RWPE2 (cell line): Measurements from ENCODE around the gene LILRB1.
"Not testable (repeated sequence)": the region's sequence is repeated elsewhere in the genome, so short reads cannot be mapped to it uniquely, and the experiment has no call there.

Source experiments
- ATAC-seq: fragments of 200-7000 bp; cut with Tn5 transposase; 3 replicates; pipeline ENCODE4 v1.9.1; 2021; ENCODE audit warnings: low read depth
- DNase-seq: peaks from one replicate; pipeline ENCODE4 v3.0.0-alpha.2; 2020; ENCODE audit warnings: low spot score
- H3K27ac ChIP-seq: fragments of 450-650 bp; 2 replicates; pipeline ENCODE4 v1.5.1; 2017; ENCODE audit warnings: mild to moderate bottlenecking; ENCODE audit not compliant: poor library complexity, severe bottlenecking
- H3K27me3 ChIP-seq: fragments of 250-450 bp; sonication (Bioruptor Pico); 2 replicates; pipeline ENCODE4 v1.5.1; 2021; ENCODE audit warnings: mild to moderate bottlenecking, moderate library complexity; ENCODE audit not compliant: insufficient read depth, poor library complexity, severe bottlenecking
- H3K36me3 ChIP-seq: fragments of 250-450 bp; sonication (Bioruptor Pico); 2 replicates; pipeline ENCODE4 v1.5.1; 2020; ENCODE audit warnings: low read depth, mild to moderate bottlenecking, moderate library complexity
- H3K4me1 ChIP-seq: fragments of 250-450 bp; sonication (Bioruptor Pico); 2 replicates; pipeline ENCODE4 v1.5.1; 2021; ENCODE audit warnings: mild to moderate bottlenecking, moderate library complexity; ENCODE audit not compliant: insufficient read depth, poor library complexity, severe bottlenecking
- H3K4me3 ChIP-seq: fragments of 250-450 bp; sonication (Bioruptor Pico); 2 replicates; pipeline ENCODE4 v1.5.1; 2021; ENCODE audit warnings: mild to moderate bottlenecking, moderate library complexity; ENCODE audit not compliant: severe bottlenecking
- H3K9me3 ChIP-seq: fragments of 250-450 bp; sonication (Bioruptor Pico); 2 replicates; pipeline ENCODE4 v1.5.1; 2021; ENCODE audit warnings: mild to moderate bottlenecking, moderate library complexity; ENCODE audit not compliant: severe bottlenecking
- CTCF ChIP-seq: fragments of 450-650 bp; IDR thresholded peaks from one replicate; pipeline ENCODE4 v1.5.1; 2017; ENCODE audit warnings: mild to moderate bottlenecking, moderate library complexity; ENCODE audit not compliant: poor library complexity, severe bottlenecking

LILRB1 gene

DNA sequence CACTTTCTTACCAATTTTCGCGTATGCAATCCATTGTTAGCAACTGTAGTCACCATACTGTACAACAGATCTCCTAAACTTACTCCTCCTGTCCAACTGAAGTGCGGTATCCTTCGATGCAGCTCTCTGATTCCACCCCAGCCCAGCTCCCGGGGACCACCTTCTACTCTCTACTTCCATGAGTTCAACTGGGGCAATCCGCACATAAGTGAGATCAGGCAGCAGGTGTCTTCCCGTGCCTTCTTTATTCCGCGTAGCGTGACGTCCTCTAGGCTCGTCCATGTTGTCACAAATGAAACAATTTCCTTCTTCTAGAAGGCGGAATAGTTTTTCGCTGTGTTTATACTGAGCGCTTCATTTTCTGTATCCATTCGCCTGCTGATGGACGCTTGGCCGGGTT lies 8.4 kb downstream of the LILRB1 start:
- Histone ChIP-seq H3K4me3 (no peak overlapping the region), H3K4me1 (no peaks in the 10 kb centered on the region), H3K36me3 (no peaks in the 10 kb centered on the region), H3K9me3 (no peaks in the 10 kb centered on the region), H3K27me3 (peaks cover 16% of the 10 kb centered on the region), H3K27ac (no peak overlapping the region)
- no peak for TF ChIP-seq CTCF
- DNase-seq (no peak), ATAC-seq (no peak)

- not testable (repeated sequence) for H3K4me3 ChIP-seq, H3K27ac ChIP-seq, H3K36me3 ChIP-seq, H3K9me3 ChIP-seq, H3K4me1 ChIP-seq, ATAC-seq, DNase-seq
- H3K27me3 ChIP-seq = peaks cover 12% of the 10 kb centered on the region
Observed at GRCh38 chr19:54642953-54643352, 12.7 kb downstream of the LILRB1 start.

DNA sequence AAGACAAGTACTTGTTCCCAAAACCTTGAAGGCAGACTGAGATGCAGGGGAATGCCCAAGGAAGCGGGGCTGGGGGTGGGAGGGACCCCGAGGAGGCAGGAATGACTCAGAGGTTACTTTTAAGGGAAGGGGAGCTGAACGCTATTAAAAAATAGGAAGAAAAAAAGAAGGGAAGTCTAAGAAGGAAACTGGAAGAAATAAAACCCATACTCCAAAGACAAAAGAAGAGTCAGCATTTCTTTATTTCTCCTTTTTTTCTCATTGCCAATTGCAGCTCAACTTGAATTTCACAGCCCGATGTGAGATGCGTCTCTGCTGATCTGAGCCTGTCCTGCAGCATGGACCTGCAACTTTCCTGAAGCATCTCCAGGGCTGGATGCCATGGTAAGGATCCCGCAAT lies 13.3 kb downstream of the LILRB1 start:
- not testable (repeated sequence) for ATAC-seq, H3K27ac ChIP-seq, H3K4me1 ChIP-seq, H3K4me3 ChIP-seq, DNase-seq, H3K36me3 ChIP-seq, H3K9me3 ChIP-seq
- peaks cover 12% of the 10 kb centered on the region for H3K27me3 ChIP-seq

DNA sequence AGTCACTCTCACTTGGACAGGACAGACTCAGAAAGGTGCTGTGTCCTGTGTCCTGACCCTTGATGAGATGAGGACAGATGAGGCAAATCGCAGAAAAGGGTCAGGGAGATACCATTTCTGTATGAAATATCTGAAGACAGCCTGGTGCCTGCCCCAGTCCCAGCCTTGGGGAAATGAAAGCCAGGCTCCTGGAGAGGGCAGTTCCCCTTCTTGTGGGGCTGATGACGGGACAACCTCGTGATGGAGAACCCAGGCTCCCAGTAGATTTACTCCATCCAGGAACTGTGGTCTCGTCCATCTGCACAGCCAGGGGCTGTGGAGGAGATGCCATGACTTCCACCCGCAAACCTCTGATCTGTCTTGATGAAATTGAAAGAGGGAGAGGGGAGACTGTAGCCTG lies 13.8 kb downstream of the LILRB1 start:
- Histone ChIP-seq H3K27me3 (peaks cover 12% of the 10 kb centered on the region), H3K4me1 (no peaks in the 10 kb centered on the region), H3K4me3 (no peak overlapping the region), H3K9me3 (no peaks in the 10 kb centered on the region), H3K36me3 (no peaks in the 10 kb centered on the region), H3K27ac (no peak overlapping the region)
- TF ChIP-seq CTCF = no peak
- DNase-seq (no peak), ATAC-seq (no peak)

DNA sequence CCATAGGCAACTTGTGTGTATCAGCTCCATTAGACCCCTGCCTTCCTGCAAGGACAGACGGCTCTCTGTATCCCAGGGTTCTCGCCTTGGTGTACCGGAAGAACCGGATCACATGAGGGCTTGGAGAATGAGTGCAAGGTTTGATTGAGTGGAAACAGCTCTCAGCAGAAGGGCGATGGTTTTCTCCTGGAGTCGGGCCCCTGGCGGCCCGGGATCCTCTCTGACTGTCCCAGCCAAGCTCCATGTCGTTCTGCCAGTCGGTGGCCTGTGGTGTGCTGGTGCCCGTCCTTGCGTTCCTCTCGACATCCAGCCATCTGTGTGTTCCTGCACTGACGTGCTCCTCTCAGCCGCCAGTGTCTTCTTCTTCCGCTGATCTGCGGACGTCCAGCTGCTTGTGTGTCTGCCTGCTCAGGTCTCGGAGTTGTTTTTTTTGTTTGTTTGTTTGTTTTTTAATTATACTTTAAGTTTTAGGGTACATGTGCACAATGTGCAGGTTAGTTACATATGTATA lies 16.1 kb downstream of the LILRB1 start:
- no peak overlapping the region for H3K27ac ChIP-seq
- no peaks in the 10 kb centered on the region for H3K4me1 ChIP-seq
- DNase-seq (no peak), ATAC-seq (no peak)
- no peak overlapping the region for H3K4me3 ChIP-seq
- H3K9me3 ChIP-seq = no peaks in the 10 kb centered on the region
- H3K36me3 ChIP-seq = no peaks in the 10 kb centered on the region
- peaks cover 5% of the 10 kb centered on the region for H3K27me3 ChIP-seq
- TF ChIP-seq CTCF = no peak

DNA sequence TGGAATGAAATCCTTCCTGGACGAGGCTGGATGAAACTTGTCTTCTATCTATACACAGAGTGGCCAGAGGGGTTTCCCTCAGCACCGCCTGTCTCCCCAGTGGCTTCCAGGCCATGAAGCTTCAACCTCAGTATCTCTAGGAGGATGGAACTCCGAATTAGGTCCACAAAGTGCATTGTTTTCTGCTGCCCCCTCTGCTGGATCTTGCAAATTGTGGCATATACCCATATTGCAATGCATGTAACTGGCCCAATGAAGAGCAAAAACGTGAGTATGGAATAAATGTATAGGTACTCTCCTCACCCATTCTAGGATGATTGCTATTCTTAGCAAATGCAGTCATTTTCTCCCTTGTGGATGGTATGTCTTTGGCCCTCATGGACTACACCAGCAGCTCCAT lies 17.8 kb downstream of the LILRB1 start:
- ATAC-seq (no peak), DNase-seq (no peak)
- H3K4me1 ChIP-seq = no peaks in the 10 kb centered on the region
- no peaks in the 10 kb centered on the region for H3K27me3 ChIP-seq
- no peaks in the 10 kb centered on the region for H3K9me3 ChIP-seq
- no peak for TF ChIP-seq CTCF
- H3K4me3 ChIP-seq = no peak overlapping the region
- H3K36me3 ChIP-seq = no peaks in the 10 kb centered on the region
- no peak overlapping the region for H3K27ac ChIP-seq
